Measurements from ENCODE around the gene SH3RF1.

The SH3RF1 gene

GRCh38 chr4:169167957-169168858 is 102.5 kb downstream of the SH3RF1 start:
- TF ChIP-seq, protein P1, sequence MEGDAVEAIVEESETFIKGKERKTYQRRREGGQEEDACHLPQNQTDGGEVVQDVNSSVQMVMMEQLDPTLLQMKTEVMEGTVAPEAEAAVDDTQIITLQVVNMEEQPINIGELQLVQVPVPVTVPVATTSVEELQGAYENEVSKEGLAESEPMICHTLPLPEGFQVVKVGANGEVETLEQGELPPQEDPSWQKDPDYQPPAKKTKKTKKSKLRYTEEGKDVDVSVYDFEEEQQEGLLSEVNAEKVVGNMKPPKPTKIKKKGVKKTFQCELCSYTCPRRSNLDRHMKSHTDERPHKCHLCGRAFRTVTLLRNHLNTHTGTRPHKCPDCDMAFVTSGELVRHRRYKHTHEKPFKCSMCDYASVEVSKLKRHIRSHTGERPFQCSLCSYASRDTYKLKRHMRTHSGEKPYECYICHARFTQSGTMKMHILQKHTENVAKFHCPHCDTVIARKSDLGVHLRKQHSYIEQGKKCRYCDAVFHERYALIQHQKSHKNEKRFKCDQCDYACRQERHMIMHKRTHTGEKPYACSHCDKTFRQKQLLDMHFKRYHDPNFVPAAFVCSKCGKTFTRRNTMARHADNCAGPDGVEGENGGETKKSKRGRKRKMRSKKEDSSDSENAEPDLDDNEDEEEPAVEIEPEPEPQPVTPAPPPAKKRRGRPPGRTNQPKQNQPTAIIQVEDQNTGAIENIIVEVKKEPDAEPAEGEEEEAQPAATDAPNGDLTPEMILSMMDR (IDR thresholded peaks at IDR 0.05; ENCODE audit: insufficient read depth, low read length, poor library complexity, severe bottlenecking) = no peak
- Histone ChIP-seq H3K27me3 (replicated peaks; ENCODE audit: control insufficient read depth, insufficient read depth, low read length) (no peaks in the 10 kb centered on the region), H3K36me3 (ENCODE audit: control insufficient read depth, insufficient read depth, low read length) (no peaks in the 10 kb centered on the region), H3K4me3 (replicated peaks; ENCODE audit: low read depth, low read length) (no peak overlapping the region)
- peak; percentile 7 for DNase-seq (ENCODE audit: extremely low read depth, insufficient read length)

DNA sequence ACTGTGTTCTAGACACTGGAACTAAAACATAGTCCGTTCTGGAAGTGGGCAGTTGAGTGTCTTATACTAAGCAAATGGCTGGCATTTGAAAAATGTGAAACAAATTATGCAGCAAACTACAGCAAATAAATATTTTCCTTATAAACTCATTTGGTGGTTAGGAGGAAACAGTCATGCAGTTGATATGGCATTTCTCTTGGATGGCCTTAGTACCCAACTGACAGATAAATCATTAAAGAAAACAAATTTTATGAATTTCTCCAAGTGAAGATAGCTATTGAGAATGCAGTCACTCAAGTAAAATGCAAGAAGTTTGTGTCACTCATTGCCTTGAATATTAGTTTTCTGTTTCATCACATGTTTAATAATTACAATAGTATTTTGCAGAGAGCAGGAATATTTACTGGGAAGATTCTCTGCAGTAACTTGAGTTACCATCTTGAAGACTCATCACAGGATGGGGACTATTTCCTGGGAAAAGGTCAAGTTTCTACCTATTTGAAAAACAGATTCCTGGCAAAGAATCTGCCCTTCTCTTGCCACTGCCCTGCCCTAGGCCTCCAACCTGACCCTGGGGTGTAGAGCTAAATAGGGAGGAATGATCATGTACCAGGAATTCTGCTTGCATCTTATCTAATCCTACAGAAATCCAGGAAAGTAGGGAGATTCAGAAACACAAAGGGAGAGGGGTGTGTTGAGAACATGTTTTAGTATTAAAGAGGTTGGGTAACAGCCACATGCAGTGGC is 105.9 kb downstream of the SH3RF1 start:
- Histone ChIP-seq H3K27me3 (replicated peaks; ENCODE audit: control insufficient read depth, insufficient read depth, low read length) (no peaks in the 10 kb centered on the region), H3K36me3 (ENCODE audit: control insufficient read depth, insufficient read depth, low read length) (no peaks in the 10 kb centered on the region; the same call in 1 of the 2 replicates), H3K4me3 (replicated peaks; ENCODE audit: low read depth, low read length) (no peak overlapping the region)
- TF ChIP-seq, protein P1 (IDR thresholded peaks at IDR 0.05; ENCODE audit: insufficient read depth, low read length, poor library complexity, severe bottlenecking) = no peak
- no peak for DNase-seq (ENCODE audit: extremely low read depth, insufficient read length)

- no peak overlapping the region for H3K4me3 ChIP-seq (replicated peaks; ENCODE audit: low read depth, low read length)
- DNase-seq (ENCODE audit: extremely low read depth, insufficient read length) = no peak
- TF ChIP-seq, protein P1 (IDR thresholded peaks at IDR 0.05; ENCODE audit: insufficient read depth, low read length, poor library complexity, severe bottlenecking) = no peak
- no peaks in the 10 kb centered on the region for H3K27me3 ChIP-seq (replicated peaks; ENCODE audit: control insufficient read depth, insufficient read depth, low read length)
- H3K36me3 ChIP-seq (ENCODE audit: control insufficient read depth, insufficient read depth, low read length) = no peaks in the 10 kb centered on the region; the same call in 1 of the 2 replicates
Observed at GRCh38 chr4:169163947-169164668, 106.6 kb downstream of the SH3RF1 start.

DNA sequence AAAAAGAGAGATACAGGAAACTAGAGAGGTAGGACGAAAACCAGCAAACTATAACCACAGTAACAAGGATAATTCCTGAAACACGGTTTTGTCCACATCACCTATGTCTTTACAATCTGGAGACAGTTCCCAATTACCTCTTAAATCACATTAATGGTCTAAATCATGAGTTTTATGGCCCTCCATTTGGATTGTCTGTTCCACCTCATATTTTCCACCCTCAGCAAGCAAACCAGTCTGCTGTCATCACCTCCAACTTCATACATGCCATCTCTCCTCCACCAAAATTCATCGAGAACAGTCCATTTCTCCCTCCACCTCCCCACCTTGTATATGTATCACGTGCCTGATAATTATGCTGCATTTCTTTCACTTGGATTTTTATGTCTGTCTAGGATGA is 107.3 kb downstream of the SH3RF1 start:
- no peak for DNase-seq (ENCODE audit: extremely low read depth, insufficient read length)
- H3K27me3 ChIP-seq (replicated peaks; ENCODE audit: control insufficient read depth, insufficient read depth, low read length) = no peaks in the 10 kb centered on the region
- TF ChIP-seq, protein P1 (IDR thresholded peaks at IDR 0.05; ENCODE audit: insufficient read depth, low read length, poor library complexity, severe bottlenecking) = no peak
- H3K4me3 ChIP-seq (replicated peaks; ENCODE audit: low read depth, low read length) = no peak overlapping the region
- no peaks in the 10 kb centered on the region; the same call in 1 of the 2 replicates for H3K36me3 ChIP-seq (ENCODE audit: control insufficient read depth, insufficient read depth, low read length)

- DNase-seq (ENCODE audit: extremely low read depth, insufficient read length) = no peak
- no peak overlapping the region for H3K4me3 ChIP-seq (replicated peaks; ENCODE audit: low read depth, low read length)
- TF ChIP-seq, protein P1 (IDR thresholded peaks at IDR 0.05; ENCODE audit: insufficient read depth, low read length, poor library complexity, severe bottlenecking) = no peak
- no peaks in the 10 kb centered on the region; the same call in 1 of the 2 replicates for H3K36me3 ChIP-seq (ENCODE audit: control insufficient read depth, insufficient read depth, low read length)
- no peaks in the 10 kb centered on the region for H3K27me3 ChIP-seq (replicated peaks; ENCODE audit: control insufficient read depth, insufficient read depth, low read length)
Observed at GRCh38 chr4:169160825-169161224, 109.9 kb downstream of the SH3RF1 start.
